CD14-positive monocyte (primary cell): ENCODE data around the gene GLCE. TPM values are rescaled to one million over a fixed set of nuclear protein-coding genes. Genes with fewer than 3 reads are reported as not detected.

Source experiments
- DNase-seq, 3 donors: peaks; one replicate each; pipeline ENCODE4 v3.0.0-alpha.2; 2011 to 2022
- H2AFZ ChIP-seq: 2 replicates; pipeline ENCODE4 v1.6.0; 2012; ENCODE audit warnings: mild to moderate bottlenecking, low read depth, low read length, inconsistent platforms; ENCODE audit not compliant: insufficient read depth, poor library complexity, severe bottlenecking
- H3K27ac ChIP-seq, 2 donors: 1 replicate in 1 of 2; 2 replicates in 1 of 2; pipeline ENCODE4 v1.5.1; 2012 to 2013; ENCODE audit warnings: low read length in 2 of 2, control low read depth in 1 of 2, inconsistent platforms in 1 of 2, low read depth in 1 of 2, mild to moderate bottlenecking in 1 of 2
- H3K27me3 ChIP-seq, 2 donors: one replicate each; pipeline versions ENCODE4 v1.6.0 to v1.6.1; 2011 to 2013; ENCODE audit warnings: low read length in 2 of 2; ENCODE audit not compliant: control insufficient read depth in 2 of 2, insufficient read depth in 2 of 2
- H3K36me3 ChIP-seq, 2 donors: replicated peaks in 1 of 2; 1 replicate in 1 of 2; 2 replicates in 1 of 2; pipeline versions ENCODE4 v1.5.1 to v1.6.1; 2012 to 2013; ENCODE audit warnings: low read length in 2 of 2, control low read depth in 1 of 2, inconsistent platforms in 1 of 2, mild to moderate bottlenecking in 1 of 2; ENCODE audit not compliant: insufficient read depth in 2 of 2, control insufficient read depth in 1 of 2
- H3K4me1 ChIP-seq, 2 donors: 1 replicate in 1 of 2; 2 replicates in 1 of 2; pipeline versions ENCODE4 v1.5.1 to v1.6.1; 2012 to 2013; ENCODE audit warnings: low read length in 2 of 2, control low read depth in 1 of 2, inconsistent platforms in 1 of 2, mild to moderate bottlenecking in 1 of 2, moderate library complexity in 1 of 2; ENCODE audit not compliant: insufficient read depth in 2 of 2, control insufficient read depth in 1 of 2
- H3K4me2 ChIP-seq: replicated peaks from 2 replicates; pipeline ENCODE3; 2012; ENCODE audit warnings: low read length, moderate library complexity, mild to moderate bottlenecking; ENCODE audit not compliant: poor library complexity, severe bottlenecking; ENCODE audit errors: extremely low read depth
- H3K4me3 ChIP-seq, 3 experiments: fragments of 200-600 bp in 1 of 3; sonication (generic) in 1 of 3; replicated peaks in 1 of 3; 1 replicate in 2 of 3; 2 replicates in 1 of 3; pipeline ENCODE4 v1.5.1; 2011 to 2013; ENCODE audit warnings: low read length in 3 of 3, mild to moderate bottlenecking in 3 of 3, control low read depth in 2 of 3, low read depth in 2 of 3, inconsistent platforms in 1 of 3, moderate library complexity in 1 of 3
- H3K79me2 ChIP-seq: 2 replicates; pipeline ENCODE4 v1.6.0; 2012; ENCODE audit warnings: mild to moderate bottlenecking, control low read depth, inconsistent platforms, low read length, moderate library complexity; ENCODE audit not compliant: insufficient read depth
- H3K9ac ChIP-seq: 2 replicates; pipeline ENCODE4 v1.6.0; 2017; ENCODE audit warnings: low read length, mild to moderate bottlenecking; ENCODE audit not compliant: insufficient read depth, poor library complexity, severe bottlenecking
- H3K9me3 ChIP-seq, 2 donors: replicated peaks in 1 of 2; 1 replicate in 1 of 2; 2 replicates in 1 of 2; pipeline versions ENCODE4 v1.5.1 to v1.6.1; 2012 to 2013; ENCODE audit warnings: low read length in 2 of 2, control low read depth in 1 of 2; ENCODE audit not compliant: control insufficient read depth in 1 of 2, insufficient read depth in 1 of 2
- H4K20me1 ChIP-seq: 2 replicates; pipeline ENCODE4 v1.6.0; 2012; ENCODE audit warnings: mild to moderate bottlenecking, low read length, control low read depth, moderate library complexity; ENCODE audit not compliant: insufficient read depth
- H3K27ac Mint-ChIP-seq, 7 donors: one replicate each; pipeline ENCODE4 v1.8.0; 2020; ENCODE audit warnings: mild to moderate bottlenecking in 7 of 7, mixed read lengths in 7 of 7, moderate library complexity in 6 of 7, inconsistent platforms in 2 of 7
- H3K27me3 Mint-ChIP-seq, 3 donors: one replicate each; pipeline ENCODE4 v1.8.0; 2021 to 2022; ENCODE audit warnings: low read depth in 3 of 3, mild to moderate bottlenecking in 3 of 3, mixed read lengths in 3 of 3, moderate library complexity in 3 of 3, inconsistent platforms in 1 of 3
- H3K36me3 Mint-ChIP-seq, 2 donors: one replicate each; pipeline ENCODE4 v1.8.0; 2020; ENCODE audit warnings: mixed read lengths in 2 of 2, inconsistent platforms in 1 of 2, mild to moderate bottlenecking in 1 of 2
- H3K4me1 Mint-ChIP-seq: one replicate; pipeline ENCODE4 v1.8.0; 2020; ENCODE audit warnings: mild to moderate bottlenecking, mixed read lengths
- H3K4me3 Mint-ChIP-seq, 2 donors: one replicate each; pipeline ENCODE4 v1.8.0; 2020; ENCODE audit warnings: mild to moderate bottlenecking in 2 of 2, mixed read lengths in 2 of 2, moderate library complexity in 1 of 2
- H3K9me3 Mint-ChIP-seq, 7 donors: one replicate each; pipeline ENCODE4 v1.8.0; 2020 to 2022; ENCODE audit warnings: mixed read lengths in 7 of 7, mild to moderate bottlenecking in 6 of 7, moderate library complexity in 6 of 7, inconsistent platforms in 2 of 7
- WGBS: methylation state at CpG from one replicate; pipeline ENCODE4 v1.1.5; 2013; ENCODE audit warnings: missing lambda C conversion rate; ENCODE audit not compliant: insufficient coverage; 5-methylcytosine and 5-hydroxymethylcytosine counted together
- intact Hi-C, 2 donors: fragments of 100-400 bp; cut with micrococcal nuclease; formaldehyde crosslinking; loops; one replicate each; pipeline versions ENCODE4 v1.15.0 to v1.15.1; 2023
- polyA plus RNA-seq, 3 donors: library from polyadenylated mRNA; depleted of rRNA in 1 of 3; unstranded in 2 of 3; stranded (reverse) in 1 of 3; fragments of 300-500 nt in 2 of 3; fragments of >200 nt in 1 of 3; fragmentation: Illumina TruSeq in 2 of 3; gene quantifications; 1 replicate in 2 of 3; 2 replicates in 1 of 3; pipeline ENCODE4 v1.2.3, GENCODE V29; 2012 to 2021
- TF ChIP-seq, protein P1 (sequence below): fragments of 200-600 bp; IDR thresholded peaks from one replicate; pipeline ENCODE4 v1.8.0; 2022; ENCODE audit warnings: antibody characterized with exemption, mild to moderate bottlenecking

GLCE gene
- polyA plus RNA-seq, 3 donors, result 11.0 to 24.3 (median 24.0) TPM

DNA sequence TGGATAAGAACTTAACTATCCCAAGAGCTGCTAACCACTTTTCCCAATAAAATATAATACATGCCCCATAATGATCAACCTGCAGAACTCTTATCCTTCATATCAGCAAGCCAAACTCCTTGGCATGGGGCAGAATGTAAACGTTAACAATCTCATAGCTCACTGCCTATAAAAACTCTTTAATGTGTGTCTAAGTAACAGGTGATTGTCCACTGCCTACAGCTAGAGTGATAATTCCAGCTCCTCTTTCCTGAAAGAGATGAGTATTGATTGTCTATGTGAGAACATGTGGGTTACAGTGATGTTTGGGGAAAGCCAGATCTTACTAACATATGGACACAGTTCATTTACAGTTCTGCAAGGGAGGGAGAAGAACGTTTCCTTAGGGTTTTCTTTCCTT, 11.3 kb upstream of the GLCE start:
- H3K27me3 Mint-ChIP-seq, result peaks cover 11 to 19% (median 16%) of the 10 kb centered on the region in 3 donors
- H4K20me1 ChIP-seq, result no peaks in the 10 kb centered on the region
- peaks cover 12% of the 10 kb centered on the region for H3K4me1 Mint-ChIP-seq
- peaks cover 0 to 6% of the 10 kb centered on the region in 2 donors for H3K4me1 ChIP-seq
- H3K27ac ChIP-seq, result no peak overlapping the region
- TF ChIP-seq, protein P1, sequence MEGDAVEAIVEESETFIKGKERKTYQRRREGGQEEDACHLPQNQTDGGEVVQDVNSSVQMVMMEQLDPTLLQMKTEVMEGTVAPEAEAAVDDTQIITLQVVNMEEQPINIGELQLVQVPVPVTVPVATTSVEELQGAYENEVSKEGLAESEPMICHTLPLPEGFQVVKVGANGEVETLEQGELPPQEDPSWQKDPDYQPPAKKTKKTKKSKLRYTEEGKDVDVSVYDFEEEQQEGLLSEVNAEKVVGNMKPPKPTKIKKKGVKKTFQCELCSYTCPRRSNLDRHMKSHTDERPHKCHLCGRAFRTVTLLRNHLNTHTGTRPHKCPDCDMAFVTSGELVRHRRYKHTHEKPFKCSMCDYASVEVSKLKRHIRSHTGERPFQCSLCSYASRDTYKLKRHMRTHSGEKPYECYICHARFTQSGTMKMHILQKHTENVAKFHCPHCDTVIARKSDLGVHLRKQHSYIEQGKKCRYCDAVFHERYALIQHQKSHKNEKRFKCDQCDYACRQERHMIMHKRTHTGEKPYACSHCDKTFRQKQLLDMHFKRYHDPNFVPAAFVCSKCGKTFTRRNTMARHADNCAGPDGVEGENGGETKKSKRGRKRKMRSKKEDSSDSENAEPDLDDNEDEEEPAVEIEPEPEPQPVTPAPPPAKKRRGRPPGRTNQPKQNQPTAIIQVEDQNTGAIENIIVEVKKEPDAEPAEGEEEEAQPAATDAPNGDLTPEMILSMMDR, result no peak
- H3K36me3 ChIP-seq, result no peaks in the 10 kb centered on the region
- no peaks in the 10 kb centered on the region for H3K36me3 Mint-ChIP-seq
- WGBS, result no CpG with 5 or more reads among the region's 2 CpGs
- no peak overlapping the region for H3K4me3 Mint-ChIP-seq
- peaks cover 0 to 4% (median 0%) of the 10 kb centered on the region in 7 donors for H3K9me3 Mint-ChIP-seq
- H3K79me2 ChIP-seq, result no peaks in the 10 kb centered on the region
- intact Hi-C loops, result no loop called here
- H3K27ac Mint-ChIP-seq, result no peak overlapping the region
- peaks cover 10 to 12% of the 10 kb centered on the region in 2 donors for H3K27me3 ChIP-seq
- no peaks in the 10 kb centered on the region for H3K9me3 ChIP-seq
- H3K4me2 ChIP-seq, result no peak overlapping the region
- no peak overlapping the region for H3K9ac ChIP-seq
- H2AFZ ChIP-seq, result no peak overlapping the region
- H3K4me3 ChIP-seq, result no peak overlapping the region
- DNase-seq, result no peak

DNA sequence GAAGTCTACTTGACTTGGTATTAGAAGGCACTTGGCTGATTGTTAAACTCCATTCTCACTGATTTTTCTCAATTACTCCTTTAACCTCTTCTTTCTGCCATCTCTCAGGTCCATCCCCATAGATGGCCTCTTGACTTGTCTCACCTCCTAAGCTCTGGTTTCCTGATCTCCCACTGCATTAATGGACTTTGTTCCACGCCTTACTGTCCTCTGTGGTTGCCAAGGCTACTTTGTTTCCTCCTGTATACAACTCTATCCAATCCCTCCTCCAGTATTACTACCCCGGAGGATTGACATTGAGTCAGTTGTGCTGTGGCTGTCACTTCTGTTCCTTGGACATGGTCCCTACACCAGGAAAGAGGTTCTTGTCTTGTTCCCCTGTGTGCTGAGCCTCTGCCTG, 10.6 kb upstream of the GLCE start:
- no peak overlapping the region for H3K4me3 ChIP-seq
- H3K4me2 ChIP-seq, result no peak overlapping the region
- Mint-ChIP-seq H3K36me3 (no peaks in the 10 kb centered on the region), H3K4me1 (peaks cover 14% of the 10 kb centered on the region), H3K4me3 (no peak overlapping the region), H3K27ac (no peak overlapping the region), H3K27me3 (peaks cover 11 to 19% (median 14%) of the 10 kb centered on the region in 3 donors), H3K9me3 (peaks cover 0 to 4% (median 0%) of the 10 kb centered on the region in 7 donors)
- H2AFZ ChIP-seq, result no peak overlapping the region
- H3K9me3 ChIP-seq, result no peaks in the 10 kb centered on the region
- H4K20me1 ChIP-seq, result no peaks in the 10 kb centered on the region
- H3K79me2 ChIP-seq, result no peaks in the 10 kb centered on the region
- WGBS, result 94% methylated on average over 2 of the region's 2 CpGs
- no peak for DNase-seq
- no peak overlapping the region for H3K27ac ChIP-seq
- TF ChIP-seq, protein P1, result no peak
- H3K27me3 ChIP-seq, result peaks cover 10 to 12% of the 10 kb centered on the region in 2 donors
- H3K9ac ChIP-seq, result no peak overlapping the region
- peaks cover 0 to 6% of the 10 kb centered on the region in 2 donors for H3K4me1 ChIP-seq
- intact Hi-C loops, result no loop called here
- H3K36me3 ChIP-seq, result no peaks in the 10 kb centered on the region
